ENCODE data around the gene SPON1.

The SPON1 gene

DNA sequence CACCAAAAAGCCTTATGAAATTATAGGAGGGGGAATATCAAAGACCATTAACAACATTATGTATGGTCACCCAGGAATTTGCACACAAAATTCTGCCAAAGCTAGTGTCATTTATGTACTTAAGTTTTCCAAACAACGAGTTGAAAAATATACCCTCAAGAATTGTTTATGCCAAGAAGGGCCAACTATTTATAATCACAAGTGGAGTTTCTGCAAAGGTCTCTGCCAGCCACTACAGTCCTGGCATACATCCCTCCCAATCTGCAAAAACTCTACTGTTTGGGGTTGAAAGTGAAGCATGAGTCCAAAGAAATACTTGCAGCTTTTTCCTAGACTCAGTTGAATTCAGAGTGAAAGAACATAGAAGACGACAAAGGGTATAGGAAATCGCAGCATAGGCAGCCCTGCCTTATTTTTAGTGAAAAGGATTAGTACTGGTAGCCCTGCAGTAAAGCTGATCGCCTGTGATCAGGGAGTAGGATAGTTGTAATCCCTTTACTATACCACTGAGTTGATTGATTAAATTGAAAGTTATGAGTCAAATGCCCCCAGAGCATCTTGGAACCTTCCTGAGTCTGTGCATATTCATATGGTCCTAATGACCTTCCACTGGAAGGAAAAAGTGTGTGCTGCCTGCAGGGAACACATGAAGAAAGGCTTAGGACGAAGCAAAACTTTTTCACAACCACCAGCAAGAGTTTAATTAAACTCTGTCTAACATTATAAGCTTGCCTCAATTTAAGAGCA, 144.0 kb downstream of the SPON1 start:
- TF ChIP-seq, protein P1, sequence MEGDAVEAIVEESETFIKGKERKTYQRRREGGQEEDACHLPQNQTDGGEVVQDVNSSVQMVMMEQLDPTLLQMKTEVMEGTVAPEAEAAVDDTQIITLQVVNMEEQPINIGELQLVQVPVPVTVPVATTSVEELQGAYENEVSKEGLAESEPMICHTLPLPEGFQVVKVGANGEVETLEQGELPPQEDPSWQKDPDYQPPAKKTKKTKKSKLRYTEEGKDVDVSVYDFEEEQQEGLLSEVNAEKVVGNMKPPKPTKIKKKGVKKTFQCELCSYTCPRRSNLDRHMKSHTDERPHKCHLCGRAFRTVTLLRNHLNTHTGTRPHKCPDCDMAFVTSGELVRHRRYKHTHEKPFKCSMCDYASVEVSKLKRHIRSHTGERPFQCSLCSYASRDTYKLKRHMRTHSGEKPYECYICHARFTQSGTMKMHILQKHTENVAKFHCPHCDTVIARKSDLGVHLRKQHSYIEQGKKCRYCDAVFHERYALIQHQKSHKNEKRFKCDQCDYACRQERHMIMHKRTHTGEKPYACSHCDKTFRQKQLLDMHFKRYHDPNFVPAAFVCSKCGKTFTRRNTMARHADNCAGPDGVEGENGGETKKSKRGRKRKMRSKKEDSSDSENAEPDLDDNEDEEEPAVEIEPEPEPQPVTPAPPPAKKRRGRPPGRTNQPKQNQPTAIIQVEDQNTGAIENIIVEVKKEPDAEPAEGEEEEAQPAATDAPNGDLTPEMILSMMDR (IDR thresholded peaks at IDR 0.05; ENCODE audit: extremely low read depth, missing control alignments) = no peak
- no peak for DNase-seq (ENCODE audit: low spot score)

DNA sequence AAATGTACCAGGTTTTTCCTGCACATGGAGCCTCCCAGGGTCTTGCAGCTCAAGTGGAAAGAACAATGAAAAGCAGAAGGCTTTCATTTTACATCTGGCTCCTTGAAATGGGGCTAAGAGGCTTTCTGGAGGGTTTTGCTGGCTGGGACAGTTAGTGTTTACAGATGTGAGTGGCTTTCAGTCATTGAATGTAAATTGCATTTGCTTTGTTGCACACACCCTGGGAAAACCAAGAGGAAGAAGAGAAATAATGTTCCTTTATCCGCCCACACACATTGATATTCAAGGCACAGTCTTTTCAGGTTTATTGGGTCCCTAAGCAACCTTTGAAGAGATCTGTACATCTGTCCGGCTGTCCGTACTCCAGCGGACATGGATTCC, 144.5 kb downstream of the SPON1 start:
- DNase-seq (ENCODE audit: low spot score) = no peak
- TF ChIP-seq, protein P1 (IDR thresholded peaks at IDR 0.05; ENCODE audit: extremely low read depth, missing control alignments) = no peak

DNA sequence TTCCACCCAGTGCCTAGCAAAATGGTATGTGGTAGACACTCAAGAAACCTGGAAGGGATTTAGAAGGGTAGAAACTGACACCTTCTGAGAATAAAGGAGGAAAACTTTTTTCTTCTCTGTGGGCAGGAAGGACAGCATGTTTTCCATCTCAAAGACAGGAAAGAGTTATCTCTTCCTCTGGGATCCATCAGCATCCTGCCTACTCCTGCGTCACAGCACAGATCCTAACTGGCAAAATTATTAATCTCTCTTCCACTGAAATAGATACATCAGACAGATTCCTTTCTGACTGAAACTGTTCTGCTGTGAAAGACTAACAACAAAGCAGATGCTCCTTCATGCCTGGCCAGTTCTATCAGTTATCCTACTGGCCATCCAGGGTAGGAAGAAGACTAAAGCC, 147.2 kb downstream of the SPON1 start:
- TF ChIP-seq, protein P1 (IDR thresholded peaks at IDR 0.05; ENCODE audit: extremely low read depth, missing control alignments) = no peak
- no peak for DNase-seq (ENCODE audit: low spot score)

DNA sequence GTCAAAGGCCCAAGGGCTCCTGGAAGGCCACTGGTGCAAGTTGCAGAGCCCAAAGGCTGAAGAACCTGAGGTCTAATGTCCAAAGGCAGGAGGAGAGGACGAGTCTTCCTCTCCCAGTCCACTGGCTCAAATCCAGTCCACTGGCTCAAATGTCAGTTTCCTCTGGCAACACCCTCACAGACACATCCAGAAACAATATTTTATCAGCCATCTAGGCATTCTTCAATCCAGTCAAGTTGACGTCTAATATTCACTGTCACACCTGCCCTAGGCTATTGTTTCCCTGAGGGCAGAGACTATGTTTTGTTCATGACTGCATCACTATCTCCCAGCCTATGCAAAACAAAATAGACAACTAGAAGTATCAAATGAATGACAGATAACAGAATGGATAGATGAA, 148.1 kb downstream of the SPON1 start:
- DNase-seq (ENCODE audit: low spot score) = no peak
- TF ChIP-seq, protein P1 (IDR thresholded peaks at IDR 0.05; ENCODE audit: extremely low read depth, missing control alignments) = no peak

DNA sequence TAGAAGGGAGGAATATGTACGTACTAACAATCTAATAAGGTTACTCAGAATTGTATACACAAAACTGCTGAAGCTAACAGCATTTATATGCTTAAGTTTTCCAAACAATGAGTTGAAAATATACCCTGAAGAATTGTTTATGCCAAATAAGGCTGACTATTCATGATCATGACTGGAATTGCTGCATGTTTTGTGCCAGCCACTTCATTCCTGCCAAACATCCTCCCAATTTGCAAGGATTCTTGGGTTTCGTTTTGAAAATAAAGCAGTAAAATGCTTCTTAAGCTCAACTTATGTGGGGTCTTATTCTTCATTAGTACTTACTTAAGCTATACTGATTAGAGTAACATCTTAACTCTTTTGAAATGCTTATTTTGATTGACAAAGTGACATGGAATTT, 149.0 kb downstream of the SPON1 start:
- no peak for DNase-seq (ENCODE audit: low spot score)

DNA sequence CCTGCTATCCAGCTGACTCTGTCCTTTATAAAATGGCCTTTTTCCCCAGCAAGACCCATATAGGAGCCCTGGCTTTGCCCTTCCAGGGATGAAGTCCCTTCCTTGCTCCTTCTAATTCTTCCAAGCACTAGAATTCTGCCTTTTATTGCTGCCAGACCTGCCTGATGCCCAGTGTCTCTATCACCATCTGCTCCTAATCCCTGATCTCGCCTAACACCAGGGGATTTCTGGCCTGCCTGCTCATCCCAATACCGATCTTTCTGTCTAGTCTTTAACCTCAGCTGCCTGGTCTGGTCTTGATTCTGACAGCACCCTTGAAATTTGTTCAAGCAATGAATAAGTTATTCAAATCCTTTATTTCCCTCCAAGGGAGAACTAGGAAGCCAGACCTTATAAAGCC, 150.2 kb downstream of the SPON1 start:
- DNase-seq (ENCODE audit: low spot score) = no peak
- TF ChIP-seq, protein P1 (IDR thresholded peaks at IDR 0.05; ENCODE audit: extremely low read depth, missing control alignments) = no peak

More for the DNA sequence above, 149.0 kb downstream of the SPON1 start:
- TF ChIP-seq, protein P1 (IDR thresholded peaks at IDR 0.05; ENCODE audit: extremely low read depth, missing control alignments) = no peak

DNA sequence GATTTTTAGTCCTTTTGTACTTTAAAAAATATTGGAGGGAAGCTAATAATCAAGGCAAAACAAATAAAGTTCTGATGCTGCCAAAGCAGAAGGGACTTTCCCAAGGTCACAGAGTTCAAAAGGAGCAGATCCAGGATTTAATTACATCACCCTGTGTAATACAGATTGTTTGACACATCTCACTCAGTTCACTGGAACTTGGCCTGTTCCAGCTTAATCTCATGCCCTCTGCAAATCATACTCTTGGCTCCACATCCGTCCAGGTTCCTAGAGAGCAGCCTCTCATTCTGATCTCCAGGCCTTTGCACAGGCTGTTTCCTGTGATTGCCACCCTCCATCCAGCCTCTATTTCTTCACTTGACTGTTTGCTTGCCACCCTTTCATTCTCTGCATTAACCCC, 151.7 kb downstream of the SPON1 start:
- TF ChIP-seq, protein P1 (IDR thresholded peaks at IDR 0.05; ENCODE audit: extremely low read depth, missing control alignments) = no peak
- no peak for DNase-seq (ENCODE audit: low spot score)

Measured in GM20000 (cell line).